NCI-H2196 treated with DMSO at 0.1 percent for 48 hours (cell line): ENCODE measurements around the gene LRCH4.
A peak's percentile ranks its signal among the peaks of the same experiment; 100 is the strongest.

Experiments used
- DNase-seq: peaks from one replicate; lab custom pipeline; 2025; ENCODE audit not compliant: unreplicated experiment; lab: John Stamatoyannopoulos, UW

Gene LRCH4

GRCh38 chr7:100585511-100586265 lies at the start of gene LRCH4:
Gene LRCH4 (minus strand): TSS chr7:100586129. CDS start chr7:100586100, 29 bp downstream.
- DNase-seq, result peak; percentile 36

GRCh38 chr7:100632951-100633717 lies 47.2 kb upstream of the LRCH4 start:
- DNase-seq, result no peak

- no peak for DNase-seq
These were observed 44.1 kb upstream of the LRCH4 start for GRCh38 chr7:100630066-100630465.

GRCh38 chr7:100629117-100629716 lies 43.3 kb upstream of the LRCH4 start:
- no peak for DNase-seq

- DNase-seq, result no peak
These were observed 41.3 kb upstream of the LRCH4 start for GRCh38 chr7:100627238-100627549.

- DNase-seq, result peak; percentile 75
These were observed 40.8 kb upstream of the LRCH4 start for GRCh38 chr7:100626530-100627237.

- no peak for DNase-seq
These were observed 40.1 kb upstream of the LRCH4 start for GRCh38 chr7:100626055-100626454.

GRCh38 chr7:100623951-100624824 lies 38.3 kb upstream of the LRCH4 start:
- no peak for DNase-seq

GRCh38 chr7:100621554-100621953 lies 35.6 kb upstream of the LRCH4 start:
- no peak for DNase-seq

GRCh38 chr7:100620804-100621203 lies 34.9 kb upstream of the LRCH4 start:
- no peak for DNase-seq

- no peak for DNase-seq
These were observed 34.3 kb upstream of the LRCH4 start for GRCh38 chr7:100620239-100620638.

GRCh38 chr7:100614308-100614861 lies 28.5 kb upstream of the LRCH4 start:
- DNase-seq, result no peak

- no peak for DNase-seq
These were observed 27.7 kb upstream of the LRCH4 start for GRCh38 chr7:100613412-100614175.

GRCh38 chr7:100612730-100613390 lies 26.9 kb upstream of the LRCH4 start:
- DNase-seq, result no peak

GRCh38 chr7:100611983-100612729 lies 26.2 kb upstream of the LRCH4 start, which contains the start of gene MOSPD3:
Gene MOSPD3 (plus strand): TSS chr7:100612540. CDS start chr7:100612792, 252 bp downstream.
- DNase-seq, result peak; percentile 98

GRCh38 chr7:100609958-100610357 lies 24.0 kb upstream of the LRCH4 start:
- DNase-seq, result no peak

- no peak for DNase-seq
These were observed 21.2 kb upstream of the LRCH4 start for GRCh38 chr7:100607111-100607510.

GRCh38 chr7:100606313-100606712 lies 20.4 kb upstream of the LRCH4 start:
- no peak for DNase-seq
